B cell (primary cell): ENCODE results near the gene PIK3C3. TPM values are rescaled to one million over a fixed set of nuclear protein-coding genes. Genes with fewer than 3 reads are reported as not detected.

Experiments
- ATAC-seq: fragments of 200-7000 bp; cut with Tn5 transposase; one replicate; pipeline ENCODE4 v1.10.0; 2021; ENCODE audit warnings: low read depth, mild to moderate bottlenecking, moderate number of reproducible peaks, moderate library complexity
- CTCF ChIA-PET: fragments of 350-600 bp; sonication (Branson Sonifier 250); formaldehyde crosslinking; loops from one replicate; lab custom pipeline; 2021; ENCODE audit warnings: antibody characterized with exemption, inconsistent platforms; lab: Charles Lee
- POLR2A ChIA-PET: fragments of 350-600 bp; sonication (Branson Sonifier 250); formaldehyde crosslinking; loops from one replicate; lab custom pipeline; 2021; ENCODE audit warnings: antibody characterized with exemption; lab: Charles Lee
- DNase-seq: peaks from one replicate; pipeline ENCODE4 v3.0.0; 2013
- H2AFZ ChIP-seq: 2 replicates; pipeline ENCODE4 v1.6.1; 2012; ENCODE audit warnings: mild to moderate bottlenecking, low read depth, low read length; ENCODE audit not compliant: insufficient read depth, poor library complexity, severe bottlenecking
- H3K27ac ChIP-seq, 2 donors: 1 replicate in 1 of 2; 2 replicates in 1 of 2; pipeline ENCODE4 v1.5.1; 2012 to 2013; ENCODE audit warnings: low read length in 2 of 2, mild to moderate bottlenecking in 2 of 2, moderate library complexity in 1 of 2
- H3K27me3 ChIP-seq, 4 experiments: fragments of 200-600 bp in 1 of 4; sonication (generic) in 1 of 4; replicated peaks in 1 of 4; 1 replicate in 2 of 4; 2 replicates in 2 of 4; pipeline versions ENCODE4 v1.6.1 to v1.7.0; 2013 to 2016; ENCODE audit warnings: low read length in 3 of 4, mild to moderate bottlenecking in 2 of 4, mixed read lengths in 1 of 4, moderate library complexity in 1 of 4; ENCODE audit not compliant: insufficient read depth in 4 of 4, control insufficient read depth in 3 of 4; ENCODE audit errors: control extremely low read depth in 1 of 4
- H3K36me3 ChIP-seq, 2 experiments: replicated peaks in 1 of 2; 1 replicate in 1 of 2; 2 replicates in 1 of 2; pipeline versions ENCODE4 v1.6.1 to v1.7.1; 2013; ENCODE audit warnings: low read length in 1 of 2; ENCODE audit not compliant: insufficient read depth in 2 of 2, control insufficient read depth in 1 of 2; ENCODE audit errors: control extremely low read depth in 1 of 2, extremely low read depth in 1 of 2
- H3K4me1 ChIP-seq, 2 donors: fragments of 200-600 bp in 1 of 2; sonication (generic) in 1 of 2; 1 replicate in 1 of 2; 2 replicates in 1 of 2; pipeline versions ENCODE4 v1.5.1 to v1.6.1; 2013 to 2017; ENCODE audit warnings: low read length in 2 of 2; ENCODE audit not compliant: control insufficient read depth in 2 of 2, insufficient read depth in 2 of 2
- H3K4me2 ChIP-seq: replicated peaks from 2 replicates; pipeline ENCODE3; 2012; ENCODE audit warnings: mild to moderate bottlenecking, low read depth, low read length; ENCODE audit not compliant: poor library complexity, severe bottlenecking
- H3K4me3 ChIP-seq, 5 experiments: fragments of 200-600 bp in 1 of 5; sonication (generic) in 1 of 5; 1 replicate in 3 of 5; 2 replicates in 2 of 5; pipeline versions ENCODE4 v1.5.1 to v1.7.0; 2011 to 2016; ENCODE audit warnings: low read length in 4 of 5, mild to moderate bottlenecking in 4 of 5, low read depth in 2 of 5, control low read depth in 1 of 5, moderate library complexity in 1 of 5; ENCODE audit not compliant: insufficient read depth in 1 of 5; ENCODE audit errors: control extremely low read depth in 1 of 5, extremely low read depth in 1 of 5
- H3K79me2 ChIP-seq: fragments of 200-600 bp; sonication (generic); one replicate; pipeline ENCODE4 v1.6.0; 2016; ENCODE audit warnings: low read length; ENCODE audit not compliant: control insufficient read depth, insufficient read depth
- H3K9ac ChIP-seq: fragments of 200-600 bp; sonication (generic); 2 replicates; pipeline ENCODE4 v1.6.1; 2017; ENCODE audit warnings: mild to moderate bottlenecking, low read length, moderate library complexity
- H3K9me3 ChIP-seq, 3 donors: one replicate each; pipeline versions ENCODE4 v1.6.1 to v1.7.1; 2013; ENCODE audit warnings: low read length in 2 of 3; ENCODE audit not compliant: control insufficient read depth in 2 of 3, insufficient read depth in 1 of 3; ENCODE audit errors: control extremely low read depth in 1 of 3
- H4K20me1 ChIP-seq: 2 replicates; pipeline ENCODE4 v1.6.0; 2012; ENCODE audit warnings: mild to moderate bottlenecking, low read length; ENCODE audit not compliant: insufficient read depth, control insufficient read depth, poor library complexity, severe bottlenecking
- H3K27ac Mint-ChIP-seq: one replicate; pipeline ENCODE4 v1.8.0; 2021; ENCODE audit warnings: mixed read lengths
- H3K27me3 Mint-ChIP-seq: one replicate; pipeline ENCODE4 v1.8.0; 2021; ENCODE audit warnings: mixed read lengths
- H3K4me1 Mint-ChIP-seq: one replicate; pipeline ENCODE4 v1.8.0; 2021; ENCODE audit warnings: mixed read lengths
- H3K4me3 Mint-ChIP-seq: one replicate; pipeline ENCODE4 v1.8.0; 2021; ENCODE audit warnings: mixed read lengths
- H3K9me3 Mint-ChIP-seq: one replicate; pipeline ENCODE4 v1.8.0; 2022; ENCODE audit warnings: mixed read lengths; ENCODE audit not compliant: insufficient read depth
- EZH2 ChIP-seq: IDR thresholded peaks from 2 replicates; pipeline ENCODE4 v1.6.1; 2012; ENCODE audit warnings: borderline replicate concordance, low read depth, mild to moderate bottlenecking, moderate library complexity, low read length; ENCODE audit not compliant: insufficient read depth, poor library complexity, severe bottlenecking
- WGBS: methylation state at CpG from one replicate; pipeline ENCODE4 v1.1.5; 2013; ENCODE audit warnings: missing lambda C conversion rate; ENCODE audit not compliant: insufficient coverage; 5-methylcytosine and 5-hydroxymethylcytosine counted together
- intact Hi-C: fragments of 100-400 bp; cut with micrococcal nuclease; formaldehyde crosslinking; loops from one replicate; pipeline ENCODE4 v1.10.0; 2022
- polyA plus RNA-seq: library from polyadenylated mRNA; depleted of rRNA; stranded (reverse); fragments of >200 nt; gene quantifications from 2 replicates; pipeline ENCODE4 v1.2.3, GENCODE V29; 2012
- total RNA-seq, 2 donors: library from RNA; stranded (reverse); fragments of 120-200 nt in 1 of 2; gene quantifications; 1 replicate in 1 of 2; 2 replicates in 1 of 2; pipeline versions ENCODE4 v1.2.3 to v1.2.4, GENCODE V29; 2013 to 2022
- TF ChIP-seq, protein P1 (sequence below): fragments of 200-600 bp; IDR thresholded peaks from one replicate; pipeline ENCODE4 v1.8.0; 2022; ENCODE audit warnings: antibody characterized with exemption, mild to moderate bottlenecking

Gene PIK3C3
- total and polyA plus RNA-seq, 2 donors (not counting 1 experiment from before 2014, with no cell fraction given): 13.3 to 87.9 TPM

GRCh38 chr18:42112657-42113420, 157.8 kb downstream of the PIK3C3 start:
- POLR2A ChIA-PET: no interaction called here
- intact Hi-C loops: no loop called here
- Mint-ChIP-seq H3K9me3 (no peaks in the 10 kb centered on the region), H3K4me3 (no peak overlapping the region), H3K4me1 (peaks cover 9% of the 10 kb centered on the region), H3K27me3 (peaks cover 1% of the 10 kb centered on the region), H3K27ac (no peak overlapping the region)
- 78% methylated on average over 5 of the region's 10 CpGs for WGBS
- H3K79me2 ChIP-seq: no peaks in the 10 kb centered on the region
- no peaks in the 10 kb centered on the region for H4K20me1 ChIP-seq
- no peak overlapping the region for H3K9ac ChIP-seq
- H3K9me3 ChIP-seq: no peaks in the 10 kb centered on the region
- TF ChIP-seq, protein P1, sequence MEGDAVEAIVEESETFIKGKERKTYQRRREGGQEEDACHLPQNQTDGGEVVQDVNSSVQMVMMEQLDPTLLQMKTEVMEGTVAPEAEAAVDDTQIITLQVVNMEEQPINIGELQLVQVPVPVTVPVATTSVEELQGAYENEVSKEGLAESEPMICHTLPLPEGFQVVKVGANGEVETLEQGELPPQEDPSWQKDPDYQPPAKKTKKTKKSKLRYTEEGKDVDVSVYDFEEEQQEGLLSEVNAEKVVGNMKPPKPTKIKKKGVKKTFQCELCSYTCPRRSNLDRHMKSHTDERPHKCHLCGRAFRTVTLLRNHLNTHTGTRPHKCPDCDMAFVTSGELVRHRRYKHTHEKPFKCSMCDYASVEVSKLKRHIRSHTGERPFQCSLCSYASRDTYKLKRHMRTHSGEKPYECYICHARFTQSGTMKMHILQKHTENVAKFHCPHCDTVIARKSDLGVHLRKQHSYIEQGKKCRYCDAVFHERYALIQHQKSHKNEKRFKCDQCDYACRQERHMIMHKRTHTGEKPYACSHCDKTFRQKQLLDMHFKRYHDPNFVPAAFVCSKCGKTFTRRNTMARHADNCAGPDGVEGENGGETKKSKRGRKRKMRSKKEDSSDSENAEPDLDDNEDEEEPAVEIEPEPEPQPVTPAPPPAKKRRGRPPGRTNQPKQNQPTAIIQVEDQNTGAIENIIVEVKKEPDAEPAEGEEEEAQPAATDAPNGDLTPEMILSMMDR: no peak
- TF ChIP-seq EZH2: no peak
- CTCF ChIA-PET: interaction anchor here (1.0 to 5.3 kb wide), 6 partner anchors 8 to 1474 kb away, joined by 3 to 83 read pairs (median 20); no protein-coding TSS in a partner anchor
- H3K36me3 ChIP-seq: no peaks in the 10 kb centered on the region
- H3K27ac ChIP-seq: no peak overlapping the region
- H3K4me1 ChIP-seq: peaks cover 7 to 10% of the 10 kb centered on the region in 2 donors
- H3K4me2 ChIP-seq: no peak overlapping the region
- ATAC-seq: no peak
- DNase-seq: no peak
- H3K27me3 ChIP-seq: no peaks in the 10 kb centered on the region
- no peak overlapping the region for H2AFZ ChIP-seq
- no peak overlapping the region for H3K4me3 ChIP-seq

DNA sequence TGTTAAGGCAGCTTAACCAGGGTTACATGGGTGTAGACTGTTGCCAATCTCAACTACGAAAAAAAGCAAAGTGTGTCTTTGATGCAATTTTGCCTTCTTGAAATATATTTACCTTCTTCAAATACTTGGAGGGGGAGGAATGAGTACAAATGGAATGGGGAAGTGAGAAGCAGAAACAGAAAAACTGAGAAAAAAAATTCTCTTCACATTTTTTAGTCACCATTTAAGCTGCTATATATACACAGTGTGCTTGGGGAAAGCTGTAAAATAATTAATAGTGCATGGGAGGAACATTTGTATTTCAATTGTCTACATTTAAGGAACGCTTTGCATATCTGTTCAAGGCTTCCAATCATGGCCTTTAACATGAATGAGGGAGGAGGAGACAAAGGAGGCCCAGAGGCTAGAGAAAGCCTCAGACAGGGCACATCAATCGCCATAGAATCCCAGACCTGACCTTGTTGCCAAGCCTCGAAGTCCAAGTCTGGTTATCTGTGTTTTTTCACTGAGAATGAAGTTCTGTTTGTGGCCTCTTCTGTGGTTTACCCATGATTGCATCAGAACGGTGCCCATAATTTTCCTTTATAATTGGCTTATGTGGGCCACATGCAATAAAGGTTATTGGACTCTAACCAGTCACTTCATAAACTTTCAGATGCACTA, 158.6 kb downstream of the PIK3C3 start:
- 49% methylated on average over 3 of the region's 5 CpGs for WGBS
- H3K4me3 Mint-ChIP-seq: no peak overlapping the region
- intact Hi-C loops: no loop called here
- no peak for DNase-seq
- H3K4me3 ChIP-seq: no peak overlapping the region
- peaks cover 7% of the 10 kb centered on the region for H3K27me3 Mint-ChIP-seq
- no peaks in the 10 kb centered on the region for H3K27me3 ChIP-seq
- ChIA-PET CTCF (interaction anchor here (0.7 to 5.3 kb wide), 25 partner anchors 9 to 1484 kb away, joined by 3 to 83 read pairs (median 4); no protein-coding TSS in a partner anchor), POLR2A (no interaction called here)
- peak overlapping the region; percentile 11 for H3K9ac ChIP-seq
- peak overlapping the region; percentile 37 for H3K4me2 ChIP-seq
- no peaks in the 10 kb centered on the region for H4K20me1 ChIP-seq
- H3K9me3 ChIP-seq: no peaks in the 10 kb centered on the region
- ATAC-seq: no peak
- peak overlapping the region; percentile 75 for H2AFZ ChIP-seq
- peaks cover 9% of the 10 kb centered on the region for H3K4me1 Mint-ChIP-seq
- TF ChIP-seq, protein P1: no peak
- TF ChIP-seq EZH2: no peak
- no peak overlapping the region for H3K27ac ChIP-seq
- no peak overlapping the region for H3K27ac Mint-ChIP-seq
- no peaks in the 10 kb centered on the region for H3K36me3 ChIP-seq
- peaks cover 7 to 10% of the 10 kb centered on the region in 2 donors for H3K4me1 ChIP-seq
- no peaks in the 10 kb centered on the region for H3K79me2 ChIP-seq
- H3K9me3 Mint-ChIP-seq: no peaks in the 10 kb centered on the region
